ENCODE results near the gene SH3PXD2A.
A peak's percentile ranks its signal among the peaks of the same experiment; 100 is the strongest.

The SH3PXD2A gene

DNA sequence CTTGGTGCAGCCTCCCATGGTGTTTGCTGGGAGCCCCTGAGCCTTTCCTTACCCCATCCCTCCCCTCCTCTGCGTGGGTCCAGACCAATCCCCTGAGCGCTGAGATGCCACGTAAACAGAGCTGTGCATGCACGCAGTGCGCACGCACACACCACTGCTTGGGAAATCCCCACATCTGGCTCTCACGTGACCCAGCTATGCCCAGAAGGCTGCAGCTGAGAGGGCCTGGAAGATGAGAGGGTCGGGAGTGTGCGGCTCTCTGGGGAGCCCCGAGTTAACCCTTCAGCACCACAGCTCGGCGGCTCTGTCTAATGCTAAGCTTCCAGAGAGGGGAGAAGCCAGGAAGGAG lies 177.2 kb downstream of the SH3PXD2A start:
- DNase-seq (ENCODE audit: low read depth), result peak; percentile 99
- peak overlapping the region; percentile 52 for H3K4me3 ChIP-seq (ENCODE audit: control insufficient read depth, low read depth, low read length)
- TF ChIP-seq, protein P1, sequence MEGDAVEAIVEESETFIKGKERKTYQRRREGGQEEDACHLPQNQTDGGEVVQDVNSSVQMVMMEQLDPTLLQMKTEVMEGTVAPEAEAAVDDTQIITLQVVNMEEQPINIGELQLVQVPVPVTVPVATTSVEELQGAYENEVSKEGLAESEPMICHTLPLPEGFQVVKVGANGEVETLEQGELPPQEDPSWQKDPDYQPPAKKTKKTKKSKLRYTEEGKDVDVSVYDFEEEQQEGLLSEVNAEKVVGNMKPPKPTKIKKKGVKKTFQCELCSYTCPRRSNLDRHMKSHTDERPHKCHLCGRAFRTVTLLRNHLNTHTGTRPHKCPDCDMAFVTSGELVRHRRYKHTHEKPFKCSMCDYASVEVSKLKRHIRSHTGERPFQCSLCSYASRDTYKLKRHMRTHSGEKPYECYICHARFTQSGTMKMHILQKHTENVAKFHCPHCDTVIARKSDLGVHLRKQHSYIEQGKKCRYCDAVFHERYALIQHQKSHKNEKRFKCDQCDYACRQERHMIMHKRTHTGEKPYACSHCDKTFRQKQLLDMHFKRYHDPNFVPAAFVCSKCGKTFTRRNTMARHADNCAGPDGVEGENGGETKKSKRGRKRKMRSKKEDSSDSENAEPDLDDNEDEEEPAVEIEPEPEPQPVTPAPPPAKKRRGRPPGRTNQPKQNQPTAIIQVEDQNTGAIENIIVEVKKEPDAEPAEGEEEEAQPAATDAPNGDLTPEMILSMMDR (conservative IDR thresholded peaks at IDR 0.05; ENCODE audit: control insufficient read depth, insufficient read depth, low read depth, low read length), result no peak

DNA sequence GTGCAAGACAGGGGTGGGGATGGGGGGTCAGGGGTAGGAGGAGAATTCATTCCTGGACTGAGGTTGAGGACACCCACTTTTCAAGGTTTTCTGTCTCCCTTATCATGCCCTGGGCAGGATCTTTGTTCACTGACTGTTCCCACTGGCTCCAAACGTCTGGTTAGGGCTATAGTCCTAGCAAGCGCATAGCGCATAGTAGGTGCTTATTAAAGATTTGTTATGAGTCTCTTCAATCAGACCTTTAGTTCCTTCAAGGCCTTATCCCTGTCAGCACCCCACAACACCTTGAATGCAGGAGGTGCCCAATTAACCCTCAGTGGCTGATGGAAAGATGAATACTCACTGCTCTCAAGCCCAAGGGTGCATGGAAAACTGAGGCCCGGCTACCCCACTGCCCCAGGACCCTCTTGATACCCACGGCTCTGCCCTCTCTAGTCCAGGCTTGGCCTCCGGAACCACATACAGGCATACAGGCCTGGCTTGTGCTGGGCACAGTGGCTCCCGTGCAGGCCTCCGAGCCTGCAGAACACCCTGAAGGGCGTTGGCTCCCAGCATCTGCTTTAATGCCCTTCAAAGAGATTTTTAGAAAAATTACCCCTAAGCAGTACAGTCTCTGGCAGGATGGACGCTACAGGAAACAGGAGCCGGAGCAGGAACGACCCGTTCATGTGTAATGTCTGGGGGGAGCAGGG lies 177.7 kb downstream of the SH3PXD2A start:
- H3K4me3 ChIP-seq (ENCODE audit: control insufficient read depth, low read depth, low read length), result peak overlapping the region; percentile 52
- no peak for DNase-seq (ENCODE audit: low read depth)

DNA sequence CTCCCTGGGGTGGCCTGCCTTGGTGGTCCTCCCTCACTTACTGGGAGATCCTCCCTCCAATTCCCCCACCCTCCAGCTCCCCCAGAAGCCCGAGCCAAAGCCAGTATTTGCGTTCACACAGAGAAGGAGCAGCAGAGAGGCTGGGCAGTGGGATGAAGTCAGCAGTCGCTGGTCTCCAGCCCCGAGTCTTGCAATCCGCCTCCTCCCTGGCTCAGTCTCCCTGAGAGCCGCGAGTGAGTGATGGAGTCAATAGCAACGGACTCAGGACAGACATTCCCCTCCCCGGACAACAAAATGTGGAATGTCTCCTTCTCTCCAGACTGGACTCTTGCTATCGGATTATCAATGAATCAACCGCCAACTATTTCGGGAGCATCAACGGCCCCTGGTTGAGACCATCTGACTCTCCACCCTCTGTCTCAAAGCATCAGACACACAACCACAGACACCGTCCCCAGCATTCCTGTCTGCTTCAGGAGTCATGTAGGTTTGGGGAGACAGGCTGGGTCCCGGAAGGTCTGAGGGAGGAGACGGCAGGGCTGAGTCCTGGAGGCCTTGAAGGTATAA lies 178.4 kb downstream of the SH3PXD2A start:
- H3K4me3 ChIP-seq (ENCODE audit: control insufficient read depth, low read depth, low read length), result peak overlapping the region; percentile 52

More for the DNA sequence above, 177.7 kb downstream of the SH3PXD2A start:
- TF ChIP-seq, protein P1 (conservative IDR thresholded peaks at IDR 0.05; ENCODE audit: control insufficient read depth, insufficient read depth, low read depth, low read length), result no peak

DNA sequence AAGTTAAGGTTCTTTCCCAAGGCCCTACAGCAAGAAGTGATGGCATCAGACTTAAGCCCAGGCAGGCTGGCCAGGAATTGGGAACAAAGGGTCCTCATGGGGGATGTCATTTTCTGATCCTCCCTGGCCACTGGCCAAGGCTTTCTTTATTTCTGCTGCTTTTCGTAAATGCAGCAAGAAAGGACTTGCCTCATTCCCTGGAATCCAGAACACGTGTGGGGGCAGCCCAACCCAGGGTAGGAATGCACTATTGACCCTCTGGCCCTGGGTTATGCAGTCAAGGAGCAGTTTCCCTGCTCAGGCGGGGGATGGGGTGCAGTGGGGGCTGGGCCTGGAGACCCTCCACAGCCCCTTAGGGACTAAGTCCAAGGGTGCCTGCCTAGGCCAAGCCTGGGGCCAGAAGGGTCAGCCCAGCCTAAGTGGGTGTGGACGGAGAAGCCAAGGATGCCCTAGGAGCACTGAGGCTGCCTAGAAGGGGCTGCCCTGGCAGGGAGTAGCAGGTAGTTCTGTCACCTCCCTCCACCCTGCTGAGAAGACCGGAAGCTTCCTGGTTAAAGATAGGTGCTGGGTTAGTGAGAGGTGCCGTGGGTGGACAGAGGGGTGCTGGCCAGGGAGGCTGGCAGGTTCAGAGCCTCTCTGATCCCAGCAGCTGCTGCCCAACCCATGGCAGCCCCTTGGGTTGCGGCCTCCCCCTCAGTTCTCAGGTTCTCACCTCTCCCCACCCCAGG lies 179.2 kb downstream of the SH3PXD2A start:
- DNase-seq (ENCODE audit: low read depth), result peak; percentile 80
- peak overlapping the region; percentile 52 for H3K4me3 ChIP-seq (ENCODE audit: control insufficient read depth, low read depth, low read length)

More for the DNA sequence above, 178.4 kb downstream of the SH3PXD2A start:
- TF ChIP-seq, protein P1 (conservative IDR thresholded peaks at IDR 0.05; ENCODE audit: control insufficient read depth, insufficient read depth, low read depth, low read length), result no peak
- peak; percentile 92 for DNase-seq (ENCODE audit: low read depth)

DNA sequence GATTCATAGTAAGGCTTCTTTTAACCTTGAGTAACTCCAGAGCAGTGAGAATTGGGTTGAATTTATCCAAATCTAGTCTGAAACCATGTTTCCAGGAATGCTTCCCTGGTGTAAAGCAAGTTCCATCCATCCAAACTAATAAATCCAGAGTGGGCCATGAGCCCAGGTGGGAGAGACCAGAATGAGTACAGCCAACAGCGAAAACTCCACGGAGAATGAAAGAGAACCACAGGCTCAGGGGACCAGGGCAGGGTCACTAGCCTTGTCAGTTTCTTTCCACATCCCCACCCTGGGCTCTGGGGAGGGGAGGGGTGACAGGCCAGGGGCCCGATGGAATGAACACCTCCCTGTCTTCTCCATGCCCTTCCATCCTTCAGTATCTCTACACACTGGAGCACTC lies 181.8 kb downstream of the SH3PXD2A start:
- TF ChIP-seq, protein P1 (conservative IDR thresholded peaks at IDR 0.05; ENCODE audit: control insufficient read depth, insufficient read depth, low read depth, low read length), result no peak
- H3K4me3 ChIP-seq (ENCODE audit: control insufficient read depth, low read depth, low read length), result no peak overlapping the region
- DNase-seq (ENCODE audit: low read depth), result no peak

More for the DNA sequence above, 179.2 kb downstream of the SH3PXD2A start:
- TF ChIP-seq, protein P1 (conservative IDR thresholded peaks at IDR 0.05; ENCODE audit: control insufficient read depth, insufficient read depth, low read depth, low read length), result no peak

DNA sequence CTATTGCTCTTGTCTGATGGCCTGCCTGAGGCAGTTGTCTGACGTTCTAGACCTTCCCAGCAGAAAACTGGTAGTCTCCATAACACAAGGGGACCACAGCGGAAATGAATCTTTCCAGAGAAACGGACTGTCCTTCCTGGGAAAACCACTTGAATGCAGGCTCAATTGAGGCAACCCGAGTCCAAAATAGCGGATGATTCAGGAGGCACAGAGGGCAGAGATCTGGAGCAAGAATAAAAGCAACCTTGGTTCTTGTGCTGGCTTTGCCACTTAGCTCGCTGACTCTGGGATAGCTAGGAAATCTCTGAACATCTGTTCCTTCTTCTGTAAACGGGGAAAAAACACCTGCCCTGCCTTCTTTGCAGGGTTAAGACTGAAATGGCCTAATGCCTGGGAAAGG lies 183.0 kb downstream of the SH3PXD2A start:
- H3K4me3 ChIP-seq (ENCODE audit: control insufficient read depth, low read depth, low read length), result no peak overlapping the region
- TF ChIP-seq, protein P1 (conservative IDR thresholded peaks at IDR 0.05; ENCODE audit: control insufficient read depth, insufficient read depth, low read depth, low read length), result no peak
- no peak for DNase-seq (ENCODE audit: low read depth)
